DMS 273 treated with DMSO at 0.1 percent for 48 hours (cell line): ENCODE data around the gene SFTPA2.
"Not testable (repeated sequence)": the region's sequence is repeated elsewhere in the genome, so short reads cannot be mapped to it uniquely, and the experiment has no call there.

Experiments
- DNase-seq: peaks from one replicate; lab custom pipeline; 2025; lab: John Stamatoyannopoulos, UW

The SFTPA2 gene

DNA sequence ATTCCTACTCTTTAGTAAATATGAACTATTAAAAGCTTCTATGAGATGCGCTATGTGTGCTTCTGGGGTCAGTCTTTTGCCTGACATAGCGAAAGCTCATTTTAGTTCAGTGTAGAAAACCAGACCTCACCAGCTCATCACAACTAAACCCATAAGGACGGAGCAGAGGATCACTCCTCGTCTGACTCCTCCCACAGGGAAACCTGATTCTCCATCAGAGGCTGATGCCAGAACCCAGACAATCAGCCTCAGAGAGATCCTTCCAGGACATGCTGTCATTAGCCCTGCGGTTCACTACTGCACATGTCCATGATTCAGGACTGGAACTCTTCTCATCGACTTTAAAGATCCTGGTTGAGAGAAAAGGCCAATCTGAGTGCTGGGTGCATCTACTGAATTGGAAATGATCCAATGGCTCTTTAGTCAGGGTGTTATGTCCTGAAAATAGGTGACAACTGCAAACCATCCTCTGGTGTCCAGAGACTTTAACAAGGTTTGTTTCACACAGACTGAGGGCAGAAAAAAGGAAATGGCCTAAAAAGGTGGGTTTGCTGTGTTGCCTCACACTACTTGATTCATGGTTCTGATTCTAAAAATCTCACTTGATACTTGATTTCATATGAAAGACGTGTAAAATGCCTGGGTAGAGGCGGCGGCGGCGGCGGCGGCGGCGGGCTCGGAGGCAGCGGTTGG is 48.2 kb downstream of the SFTPA2 start, which contains the start of gene EIF5AL1:
TSS of gene EIF5AL1 (plus strand) at position 643 of the 693 bp plus-strand sequence. CDS start 117 bp downstream, outside the sequence.
- DNase-seq, result not testable (repeated sequence)

DNA sequence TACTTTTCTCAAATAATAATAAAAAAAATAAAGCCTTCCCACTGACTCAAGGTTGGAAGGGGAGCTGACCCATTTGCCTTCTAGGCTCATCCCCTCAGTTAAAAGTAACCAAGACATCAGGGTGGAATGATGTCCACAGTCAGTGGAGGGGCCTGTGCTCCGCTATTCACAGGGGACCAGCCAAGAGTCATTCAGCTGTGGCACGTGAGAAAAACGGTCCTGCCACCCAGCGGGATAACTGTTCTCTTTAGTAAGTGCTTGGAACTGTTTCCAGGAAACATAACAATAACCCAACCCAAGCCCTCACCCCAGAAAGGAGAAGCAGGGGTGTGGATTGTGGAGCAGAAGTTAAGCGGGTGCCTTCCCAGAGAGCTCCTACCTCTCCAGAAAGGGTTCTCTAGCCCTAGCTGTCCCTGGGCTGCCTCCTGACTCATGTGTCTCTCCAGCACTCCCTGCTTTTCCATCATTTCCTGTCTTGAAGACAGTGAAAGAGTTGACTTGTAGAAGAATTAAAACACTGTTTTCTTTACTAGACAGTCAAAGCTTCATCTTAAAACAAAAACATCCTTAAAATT is 50.2 kb downstream of the SFTPA2 start:
- DNase-seq, result not testable (repeated sequence)

GRCh38 chr10:79509306-79509933 is 50.8 kb downstream of the SFTPA2 start:
- DNase-seq, result not testable (repeated sequence)

DNA sequence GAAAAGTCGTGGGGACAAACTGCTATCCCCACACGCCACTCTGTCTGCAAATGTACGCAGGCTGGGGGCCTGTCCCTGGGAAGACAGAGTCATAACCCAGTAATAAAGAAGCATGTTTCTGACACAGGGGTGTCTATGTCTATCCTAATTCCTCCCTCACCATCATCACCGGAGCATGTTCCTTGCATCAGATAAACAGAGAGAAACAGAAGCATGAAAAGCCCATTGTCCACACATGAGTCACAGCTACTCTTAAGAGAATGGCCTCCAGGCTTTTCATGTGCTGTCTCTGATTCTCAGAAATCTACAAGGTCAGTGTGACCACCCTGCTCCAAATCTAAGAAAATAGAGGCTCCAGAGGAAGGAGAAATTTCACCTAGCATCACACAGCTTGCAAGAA is 52.0 kb downstream of the SFTPA2 start:
- not testable (repeated sequence) for DNase-seq

GRCh38 chr10:79507440-79508167 is 52.6 kb downstream of the SFTPA2 start:
- DNase-seq, result no peak
